GM21526 (cell line): Measurements from ENCODE around the gene GRAP2.
"Not testable (repeated sequence)": the region's sequence is repeated elsewhere in the genome, so short reads cannot be mapped to it uniquely, and the experiment has no call there.

Source experiments
- ATAC-seq: cut with Tn5 transposase; IDR thresholded peaks from one replicate; pipeline ENCODE4 v1.9.1; 2021; ENCODE audit warnings: moderate library complexity; ENCODE audit not compliant: unreplicated experiment, low FRiP score

GRAP2 gene

GRCh38 chr22:39896313-39896996 lies 4.4 kb upstream of the GRAP2 start:
- no peak for ATAC-seq

DNA sequence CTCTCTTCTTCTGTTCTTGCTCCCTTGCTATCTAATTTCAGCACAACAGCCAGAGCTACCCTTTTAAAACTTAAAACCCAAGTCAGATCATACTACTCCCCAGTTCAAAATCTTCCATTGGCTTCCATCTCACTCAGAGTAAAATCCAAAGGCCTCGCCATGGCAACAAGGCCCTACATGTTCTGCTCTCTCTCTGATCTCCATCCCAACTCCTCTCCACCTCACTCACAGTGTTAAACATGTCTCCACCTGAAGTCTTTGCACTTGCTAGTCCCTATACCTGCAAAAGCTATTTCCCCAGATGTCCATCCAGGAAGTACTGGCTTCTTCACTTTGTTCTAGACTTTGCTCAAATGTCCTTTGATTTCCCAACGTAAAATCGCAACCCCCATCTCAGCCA lies 3.0 kb upstream of the GRAP2 start:
- ATAC-seq, result no peak

DNA sequence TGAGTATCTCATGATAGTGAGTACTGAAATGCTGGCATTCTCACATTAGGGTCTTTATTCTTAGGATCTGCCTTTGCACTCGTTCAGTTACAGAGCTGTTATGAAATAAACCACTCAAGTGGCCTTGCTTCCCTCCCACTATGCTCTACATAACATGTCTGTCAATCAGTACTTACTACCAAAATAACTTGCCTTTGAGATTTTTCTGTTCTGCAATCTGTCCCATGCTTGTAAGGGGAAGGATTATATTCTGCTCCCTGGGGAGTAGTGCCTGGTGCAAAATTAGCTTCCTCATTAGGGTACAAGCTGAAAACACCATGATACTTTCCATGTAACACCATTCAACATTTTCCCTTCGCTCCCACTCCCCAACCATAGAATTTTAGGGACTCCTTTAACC lies 1.9 kb upstream of the GRAP2 start:
- no peak for ATAC-seq

DNA sequence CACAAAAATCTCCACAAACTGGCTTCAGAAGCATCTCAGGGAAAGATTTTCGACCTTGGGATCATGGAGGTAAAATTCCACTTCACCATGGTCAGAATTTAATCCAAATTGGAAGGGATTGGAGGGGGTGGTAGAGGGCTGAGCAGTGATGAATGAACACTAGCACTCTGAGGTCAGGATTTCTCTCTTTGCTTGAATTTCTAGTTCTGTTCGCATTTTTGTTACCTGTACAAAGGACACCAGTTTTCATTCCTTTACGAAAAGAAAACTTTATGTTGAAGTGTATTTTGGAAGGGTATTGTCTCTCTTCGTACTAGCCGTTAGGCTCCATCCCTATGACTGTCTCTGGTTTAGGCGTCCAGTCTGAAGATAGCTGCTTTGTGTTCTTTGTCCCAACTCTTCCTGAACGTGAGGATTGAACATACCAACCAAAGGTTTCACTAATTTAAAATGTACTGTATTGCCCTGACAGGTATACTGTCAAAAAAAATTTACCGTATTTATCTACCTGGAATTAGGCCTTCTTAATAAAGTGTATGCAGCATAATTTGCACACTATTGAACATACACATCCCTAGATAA lies 772 bp downstream of the GRAP2 start:
- no peak for ATAC-seq

GRCh38 chr22:39904024-39904423 lies 3.1 kb downstream of the GRAP2 start:
- ATAC-seq, result not testable (repeated sequence)

GRCh38 chr22:39904862-39905261 lies 4.0 kb downstream of the GRAP2 start:
- no peak for ATAC-seq

GRCh38 chr22:39905687-39906086 lies 4.8 kb downstream of the GRAP2 start:
- no peak for ATAC-seq

GRCh38 chr22:39906207-39906606 lies 5.3 kb downstream of the GRAP2 start:
- no peak for ATAC-seq

- no peak for ATAC-seq
Measured at GRCh38 chr22:39907047-39907446, 6.2 kb downstream of the GRAP2 start.

DNA sequence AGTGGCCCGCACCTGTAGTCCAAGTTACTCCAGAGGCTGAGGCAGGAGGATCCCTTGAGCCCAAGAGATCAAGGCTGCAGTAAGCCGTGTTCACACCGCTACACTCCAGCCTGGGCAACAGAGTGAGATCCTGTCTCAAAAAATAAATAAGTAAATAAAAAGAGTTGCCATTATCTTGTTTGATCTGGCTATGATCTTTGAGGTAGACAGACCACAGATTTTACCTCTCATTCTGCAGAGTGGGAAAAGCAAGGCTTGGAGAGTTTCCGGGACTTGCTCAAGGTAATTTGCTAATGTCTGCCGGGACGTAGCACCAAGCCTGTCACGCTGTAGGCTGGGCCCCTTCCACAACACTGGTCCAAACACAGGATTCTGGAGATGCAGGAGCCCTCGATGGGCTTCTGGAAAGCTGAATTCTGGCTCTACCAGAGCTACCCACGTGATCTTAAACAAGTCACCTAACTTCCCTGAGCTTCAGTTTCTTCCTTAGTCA lies 6.8 kb downstream of the GRAP2 start:
- no peak for ATAC-seq

DNA sequence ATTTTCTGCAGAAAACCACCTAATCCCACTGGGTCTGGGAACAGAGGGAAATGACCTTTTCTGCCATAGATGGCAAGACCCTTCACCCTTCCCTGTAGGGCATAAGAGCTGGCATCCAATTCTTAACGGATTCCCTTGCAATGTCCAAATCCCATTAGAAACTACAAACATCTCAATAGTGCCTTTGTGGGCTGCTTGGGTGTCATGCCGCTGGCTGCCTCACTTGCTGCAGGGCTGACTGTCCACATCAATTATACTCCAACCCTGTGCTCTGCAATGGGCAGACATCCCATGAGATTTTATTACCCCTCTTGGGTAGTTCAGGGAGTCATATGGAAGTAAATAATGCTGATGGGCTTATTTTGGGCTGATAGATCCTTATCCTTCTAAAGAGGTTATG lies 7.3 kb downstream of the GRAP2 start:
- no peak for ATAC-seq

- no peak for ATAC-seq
Measured at GRCh38 chr22:39908737-39909136, 7.9 kb downstream of the GRAP2 start.

DNA sequence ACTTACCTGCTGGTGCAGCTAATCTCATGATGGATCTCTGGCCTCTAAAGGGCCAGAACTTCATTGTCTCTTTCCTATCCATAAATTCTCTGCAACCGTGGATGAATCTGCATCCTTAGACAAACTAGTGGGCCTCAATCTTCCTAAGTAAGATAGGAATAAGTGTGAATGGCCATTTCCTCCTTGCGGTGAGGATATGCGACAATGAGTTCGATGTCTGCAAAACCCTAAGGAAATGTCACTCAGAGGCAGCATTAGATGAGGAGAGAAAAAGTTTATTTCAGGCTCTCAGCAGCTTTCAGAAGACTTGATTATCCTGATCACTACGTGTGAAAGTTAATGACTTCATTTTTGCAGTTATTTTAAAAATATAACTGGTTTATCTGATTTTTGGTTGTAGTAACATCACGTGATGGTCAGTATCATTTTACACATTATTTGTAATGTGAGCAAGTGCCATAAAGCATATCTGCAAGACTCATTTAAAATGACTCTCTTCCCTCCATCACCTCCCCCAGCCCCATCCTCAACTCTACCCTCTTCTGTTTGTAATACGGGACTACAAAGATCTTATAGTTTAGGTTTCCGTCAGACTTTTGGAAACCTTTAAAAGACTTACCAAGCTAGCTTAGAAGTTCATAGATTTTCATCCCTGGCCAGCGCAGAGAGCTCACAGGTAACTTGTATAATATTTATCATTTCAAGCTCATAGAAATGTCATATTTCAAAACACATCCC lies 10.2 kb downstream of the GRAP2 start:
- no peak for ATAC-seq

- ATAC-seq, result no peak
Measured at GRCh38 chr22:39913321-39913720, 12.4 kb downstream of the GRAP2 start.

DNA sequence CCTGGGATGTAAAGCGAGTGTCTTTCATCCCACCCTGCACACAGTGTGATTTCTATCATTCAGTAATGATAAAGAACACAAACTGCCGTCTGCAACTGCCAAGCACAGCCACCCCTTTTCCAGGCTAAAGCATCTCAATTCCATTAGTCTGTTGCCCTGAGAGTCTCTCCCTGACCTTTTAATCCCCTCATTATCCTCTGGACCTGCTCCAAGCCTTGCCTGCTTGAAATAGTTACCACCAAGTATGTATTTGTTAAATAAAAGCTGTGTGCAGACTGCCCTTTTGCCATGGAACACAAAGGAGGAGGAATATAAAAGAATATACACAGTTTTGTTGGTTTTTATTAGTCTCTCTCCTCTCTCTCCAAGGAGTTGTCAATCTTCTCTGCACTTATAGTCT lies 13.0 kb downstream of the GRAP2 start:
- no peak for ATAC-seq

DNA sequence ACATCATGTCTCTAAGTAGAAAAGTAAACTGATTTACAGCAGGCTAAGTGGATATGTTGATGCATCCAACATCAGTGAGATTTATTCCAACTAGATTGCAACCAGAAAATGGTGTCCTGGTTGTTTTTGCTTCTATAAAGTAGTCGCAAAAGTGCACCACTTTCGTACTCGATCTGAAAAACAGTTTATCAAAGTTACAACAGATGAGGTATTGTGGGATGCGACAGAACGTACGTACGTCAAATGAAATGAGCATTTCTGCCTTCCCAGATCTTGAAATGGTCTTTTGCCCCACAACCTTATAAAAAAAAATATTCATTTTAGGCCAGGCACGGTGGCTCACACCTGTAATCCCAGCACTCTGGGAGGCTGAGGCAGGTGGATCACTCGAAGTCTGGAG lies 13.7 kb downstream of the GRAP2 start:
- no peak for ATAC-seq

- no peak for ATAC-seq
Measured at GRCh38 chr22:39915295-39915726, 14.4 kb downstream of the GRAP2 start.

- no peak for ATAC-seq
Measured at GRCh38 chr22:39916496-39916895, 15.6 kb downstream of the GRAP2 start.

- ATAC-seq, result no peak
Measured at GRCh38 chr22:39917197-39917643, 16.3 kb downstream of the GRAP2 start.

DNA sequence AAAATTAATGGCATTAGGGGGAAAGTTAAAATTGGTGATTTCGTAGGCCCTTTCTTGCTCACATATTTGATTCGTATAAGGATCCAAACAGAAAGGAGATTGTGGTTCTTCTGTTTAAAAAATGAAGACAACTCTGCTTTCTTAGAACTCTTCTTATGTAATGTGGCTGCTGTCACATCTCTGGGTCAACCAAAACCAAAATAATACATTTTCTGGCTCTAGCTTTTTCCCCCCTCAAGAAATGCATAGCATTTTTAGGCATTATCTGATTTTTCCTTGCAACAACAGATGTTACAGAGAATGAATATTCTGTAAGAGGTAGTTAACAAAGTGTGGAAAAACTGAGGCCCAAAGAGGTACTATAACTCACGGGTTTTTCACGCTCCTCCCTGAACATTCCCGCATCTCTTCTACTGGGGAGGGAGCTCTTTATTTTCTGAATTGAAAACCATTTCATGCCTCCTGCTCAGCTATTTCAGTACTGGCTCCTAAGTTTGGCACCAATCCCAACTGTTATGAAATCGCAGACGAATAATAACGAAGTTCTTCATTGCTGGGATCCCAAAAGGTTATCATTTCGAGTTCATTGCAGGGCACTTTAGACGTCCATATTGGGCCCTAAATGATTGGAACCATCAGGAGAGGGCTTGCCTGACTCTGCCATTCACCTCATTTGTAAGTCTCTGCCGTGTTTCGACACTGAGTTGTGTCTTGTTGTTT lies 17.1 kb downstream of the GRAP2 start:
- ATAC-seq, result no peak

DNA sequence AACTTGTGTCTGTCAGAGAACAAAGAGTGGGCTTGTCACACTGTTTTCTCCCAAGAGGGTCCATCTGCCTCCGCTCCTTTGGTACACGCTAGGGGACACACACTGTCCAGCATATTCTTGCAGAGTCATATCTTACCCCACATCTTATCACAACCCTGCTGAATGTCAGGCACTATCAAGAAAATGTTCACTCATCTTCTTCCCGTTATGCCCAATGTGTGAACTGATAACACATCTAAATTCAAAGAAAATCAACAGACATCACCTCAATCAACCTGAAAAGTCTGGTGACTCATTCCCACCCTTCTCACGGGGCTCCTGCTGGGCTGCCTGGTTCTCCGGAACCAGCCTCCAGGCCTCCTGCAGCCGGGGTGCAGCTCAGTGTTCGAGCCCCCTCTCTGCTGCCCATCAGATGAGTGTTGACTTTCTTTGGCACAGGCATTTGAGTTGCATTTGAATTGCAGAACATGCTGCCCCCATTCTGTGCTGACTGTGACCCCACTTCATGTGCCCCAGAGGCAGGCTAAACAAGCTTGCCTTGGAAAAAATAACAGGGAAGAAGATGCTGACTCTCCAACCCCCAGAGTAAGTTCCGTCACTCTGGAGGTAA lies 19.4 kb downstream of the GRAP2 start:
- ATAC-seq, result no peak
